Retinal pigment epithelial cell (primary cell): ENCODE measurements around the gene MRGPRF.

Source experiments
- DNase-seq: peaks from one replicate; pipeline ENCODE4 v3.0.0-alpha.2; 2010; ENCODE audit warnings: low read depth
- H3K4me3 ChIP-seq: 2 replicates; pipeline ENCODE4 v1.5.1; 2011; ENCODE audit warnings: mild to moderate bottlenecking, low read length, control low read depth, moderate library complexity
- CTCF ChIP-seq: conservative IDR thresholded peaks from 2 replicates; pipeline ENCODE4 v1.5.1; 2011; ENCODE audit warnings: low read depth, low read length, control low read depth, inconsistent platforms

MRGPRF gene

GRCh38 chr11:69013009-69013951 lies at the start of gene MRGPRF:
MRGPRF (minus strand) TSS chr11:69013246; CDS start chr11:69009901, 3,345 bp downstream.
- DNase-seq = no peak
- peak; percentile 55 for TF ChIP-seq CTCF
- peak within 1 kb of the TSS; percentile 19 for H3K4me3 ChIP-seq

- TF ChIP-seq CTCF = no peak
- no peak for DNase-seq
- no peak overlapping the region for H3K4me3 ChIP-seq
These were observed 49.3 kb upstream of the MRGPRF start for GRCh38 chr11:69062169-69062855.

GRCh38 chr11:69061713-69062053 lies 48.6 kb upstream of the MRGPRF start:
- no peak for TF ChIP-seq CTCF
- no peak overlapping the region for H3K4me3 ChIP-seq

GRCh38 chr11:69060806-69061712 lies 48.0 kb upstream of the MRGPRF start:
- no peak for TF ChIP-seq CTCF
- DNase-seq = no peak
- H3K4me3 ChIP-seq = no peak overlapping the region

More at GRCh38 chr11:69061713-69062053, 48.6 kb upstream of the MRGPRF start:
- no peak for DNase-seq

GRCh38 chr11:69059985-69060384 lies 46.9 kb upstream of the MRGPRF start:
- no peak for DNase-seq
- H3K4me3 ChIP-seq = no peak overlapping the region
- TF ChIP-seq CTCF = no peak

GRCh38 chr11:69059429-69059828 lies 46.4 kb upstream of the MRGPRF start:
- no peak for DNase-seq
- TF ChIP-seq CTCF = no peak
- no peak overlapping the region for H3K4me3 ChIP-seq
